NCI-H128 (cell line): ENCODE measurements around the gene PAPPA2.
"Not testable (repeated sequence)": the region's sequence is repeated elsewhere in the genome, so short reads cannot be mapped to it uniquely, and the experiment has no call there.

Experiments
- DNase-seq: peaks from one replicate; lab custom pipeline; 2025; ENCODE audit not compliant: unreplicated experiment; lab: John Stamatoyannopoulos, UW

PAPPA2 gene

DNA sequence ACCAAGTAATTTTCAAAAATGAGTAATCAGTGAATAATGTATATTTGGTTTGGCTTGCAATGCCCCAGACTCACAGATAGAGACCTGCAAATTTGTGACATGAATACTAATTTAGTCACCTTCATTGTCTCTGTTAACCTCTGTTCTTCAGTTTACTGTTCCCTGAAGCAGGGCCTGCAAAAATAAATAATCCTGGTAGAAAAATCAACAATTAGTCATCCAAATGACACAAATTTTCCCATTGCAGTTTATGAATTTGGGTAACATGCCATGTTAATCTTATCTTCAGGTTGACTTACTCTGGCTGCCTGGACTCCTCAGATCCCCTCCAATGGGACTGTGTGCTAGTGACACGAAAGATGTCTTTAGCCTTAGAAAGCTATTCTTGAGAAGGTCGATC is 289.5 kb downstream of the PAPPA2 start:
- DNase-seq = no peak

DNA sequence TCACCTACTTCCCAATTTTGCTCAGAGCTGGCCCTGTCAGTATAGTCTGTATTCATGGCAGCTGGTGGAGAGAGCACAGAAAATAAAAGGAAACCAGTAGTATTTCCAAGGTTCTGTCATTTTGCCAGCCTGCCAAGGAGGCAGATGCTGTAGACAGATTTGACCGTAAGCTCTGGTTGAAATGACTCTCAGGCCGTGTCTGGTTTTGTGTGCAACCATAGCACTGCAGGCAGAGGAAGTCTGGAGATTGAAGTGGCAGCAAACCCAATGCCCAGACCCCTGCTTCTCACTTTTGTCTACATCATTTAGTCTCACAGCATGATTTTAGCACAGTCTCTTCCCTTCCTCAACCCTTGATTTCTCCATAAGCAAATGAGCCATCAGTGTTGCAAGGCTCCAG is 291.7 kb downstream of the PAPPA2 start:
- DNase-seq = no peak

DNA sequence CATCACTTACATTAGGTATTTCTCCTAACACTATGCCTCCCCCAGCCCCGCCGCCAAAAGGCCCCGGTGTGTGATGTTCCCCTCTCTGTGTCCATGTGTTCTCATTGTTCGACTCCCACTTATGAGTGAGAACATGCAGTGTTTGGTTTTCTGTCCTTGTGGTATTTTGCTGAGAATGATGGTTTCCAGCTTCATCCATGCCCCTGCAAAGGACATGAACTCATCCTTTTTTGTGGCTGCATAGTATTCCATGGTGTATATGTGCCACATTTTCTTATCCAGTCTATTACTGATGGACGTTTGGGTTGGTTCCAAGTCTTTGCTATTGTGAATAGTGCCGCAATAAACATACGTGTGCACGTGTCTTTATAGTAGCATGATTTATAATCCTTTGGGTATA is 293.8 kb downstream of the PAPPA2 start:
- DNase-seq = not testable (repeated sequence)

GRCh38 chr1:176765608-176766007 is 302.6 kb downstream of the PAPPA2 start:
- no peak for DNase-seq

GRCh38 chr1:176766779-176767178 is 303.8 kb downstream of the PAPPA2 start:
- DNase-seq = no peak

DNA sequence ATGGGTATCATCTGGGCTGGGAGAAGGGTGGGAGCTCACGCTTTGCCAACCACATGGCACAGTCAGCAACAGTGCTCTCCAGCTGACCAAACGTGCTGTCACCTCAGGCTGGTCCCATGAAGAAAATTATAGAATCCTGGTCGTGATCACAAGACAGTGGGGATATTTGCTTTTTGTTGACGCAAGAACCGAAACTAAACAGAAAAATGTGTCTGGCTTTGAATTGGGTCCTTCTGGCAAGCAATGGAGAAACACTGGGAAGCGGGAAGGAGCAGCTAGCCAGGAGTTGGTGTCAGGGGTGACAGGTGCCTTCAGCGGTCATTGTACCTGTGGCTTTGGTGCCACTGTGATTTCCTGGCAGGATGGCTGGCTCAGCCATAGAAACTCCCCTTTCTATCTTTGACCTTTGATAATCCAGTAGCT is 304.8 kb downstream of the PAPPA2 start:
- DNase-seq = no peak

- DNase-seq = no peak
These were observed 305.6 kb downstream of the PAPPA2 start for GRCh38 chr1:176768532-176768931.

DNA sequence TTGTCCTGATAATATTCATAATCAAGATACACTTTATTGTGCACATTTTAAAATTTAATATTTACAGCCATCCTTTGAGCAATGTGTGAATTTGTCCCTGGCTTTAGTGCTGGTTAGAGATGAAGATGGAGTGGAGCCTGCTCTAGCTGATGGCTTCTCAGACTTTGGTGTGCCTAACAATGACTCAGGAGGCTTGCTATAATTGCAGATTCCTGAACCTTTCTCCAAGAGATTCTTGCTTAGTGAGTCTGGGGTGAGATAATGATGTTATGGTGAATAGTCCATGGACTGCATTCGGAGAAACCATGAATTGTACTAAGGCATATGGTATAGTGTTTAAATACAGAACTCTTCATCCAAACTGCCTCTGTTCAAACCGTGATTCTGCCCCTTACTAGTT is 307.1 kb downstream of the PAPPA2 start:
- no peak for DNase-seq

DNA sequence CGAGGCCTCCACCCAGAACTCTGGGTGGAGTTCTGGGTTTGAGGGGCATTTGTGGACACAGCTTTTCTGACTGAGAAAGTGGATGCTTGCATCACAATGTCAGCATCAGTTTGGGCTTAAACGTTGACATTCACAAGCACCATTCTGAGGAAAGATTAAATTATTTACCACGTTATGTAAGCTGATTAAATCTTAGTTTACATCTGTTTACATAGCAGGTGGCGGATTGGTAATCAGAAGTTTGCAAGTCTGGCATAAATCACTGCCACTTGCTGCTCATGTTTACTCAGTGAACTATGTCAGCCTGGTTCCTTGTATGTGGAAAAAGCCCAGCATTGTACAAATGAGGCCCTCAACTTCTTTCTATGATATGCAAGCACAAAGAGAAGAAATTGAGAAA is 310.1 kb downstream of the PAPPA2 start:
- DNase-seq = no peak

DNA sequence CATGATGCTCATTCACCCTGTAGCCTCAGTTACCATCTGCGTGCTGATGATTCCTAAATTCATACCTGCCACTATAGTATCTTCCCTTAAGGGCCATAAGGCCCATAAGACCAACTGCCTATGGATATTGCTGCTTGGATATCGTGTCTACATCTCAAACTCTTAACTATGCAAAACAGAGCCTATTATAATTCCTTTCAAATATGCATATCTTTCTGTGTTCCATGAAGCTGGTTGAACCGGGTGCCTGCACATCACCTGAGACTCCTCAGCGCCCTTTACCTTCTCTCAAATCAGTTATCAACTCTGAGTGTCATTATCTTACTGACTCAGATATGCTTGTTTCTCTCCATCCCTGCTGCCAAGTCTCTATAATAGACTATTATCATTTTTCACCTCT is 311.2 kb downstream of the PAPPA2 start:
- no peak for DNase-seq

DNA sequence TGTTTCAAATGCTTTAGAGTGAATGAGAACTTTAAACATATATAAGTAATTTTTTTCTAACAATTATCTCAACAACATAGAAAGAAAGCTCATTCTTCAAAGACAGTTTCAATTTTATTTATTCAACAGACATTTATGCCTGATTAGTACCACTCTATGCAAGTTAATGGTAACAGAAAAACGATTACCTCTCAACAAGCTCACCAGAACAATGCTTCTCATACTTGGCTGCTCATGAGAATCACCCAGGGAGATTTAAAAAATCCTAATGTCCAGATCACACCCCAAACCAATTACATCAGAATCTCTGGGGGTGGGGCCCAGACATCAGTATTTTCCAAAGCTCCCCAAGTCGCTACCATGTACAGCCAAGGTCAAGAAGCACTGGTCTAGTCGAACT is 312.4 kb downstream of the PAPPA2 start:
- DNase-seq = no peak

DNA sequence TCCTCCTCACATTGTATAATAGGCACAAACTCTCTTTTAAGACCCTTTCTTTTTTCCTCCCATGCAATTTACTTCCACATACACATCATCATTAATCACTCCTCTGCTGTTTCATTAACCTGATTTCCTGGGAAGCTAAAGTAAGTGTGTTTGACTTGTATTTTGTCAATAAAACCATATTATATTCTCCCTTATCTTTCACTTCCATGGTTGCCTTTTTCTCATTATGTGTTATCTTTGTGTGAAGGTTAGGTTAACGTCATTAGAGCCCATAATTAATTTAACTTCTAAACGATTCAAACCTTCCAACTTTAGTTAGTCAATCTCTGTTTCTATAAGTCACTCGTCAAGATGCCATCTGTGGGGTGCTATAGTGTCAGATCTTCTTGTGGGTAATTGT is 313.0 kb downstream of the PAPPA2 start:
- no peak for DNase-seq

- no peak for DNase-seq
These were observed 315.1 kb downstream of the PAPPA2 start for GRCh38 chr1:176778056-176778455.

- DNase-seq = no peak
These were observed 317.0 kb downstream of the PAPPA2 start for GRCh38 chr1:176779992-176780328.

DNA sequence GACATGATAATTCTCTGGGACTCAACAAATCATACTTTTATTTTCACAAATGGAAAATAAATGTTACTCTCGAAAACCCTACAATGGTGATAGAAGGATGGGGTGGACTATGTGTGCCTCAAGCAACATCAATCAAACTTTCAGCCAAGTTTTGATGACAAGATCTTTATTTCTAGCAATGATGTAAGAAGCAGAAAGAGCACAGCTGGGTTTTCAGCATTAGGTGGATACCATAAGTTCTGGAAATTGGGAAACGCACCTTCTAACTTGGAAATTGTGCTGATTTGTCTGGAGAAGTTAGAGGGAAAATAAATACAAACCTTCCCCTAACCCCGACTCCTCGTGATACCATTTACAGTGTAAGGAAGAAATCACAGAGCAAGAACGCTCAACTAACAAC is 320.3 kb downstream of the PAPPA2 start:
- DNase-seq = no peak

- DNase-seq = no peak
These were observed 322.1 kb downstream of the PAPPA2 start for GRCh38 chr1:176785056-176785455.

DNA sequence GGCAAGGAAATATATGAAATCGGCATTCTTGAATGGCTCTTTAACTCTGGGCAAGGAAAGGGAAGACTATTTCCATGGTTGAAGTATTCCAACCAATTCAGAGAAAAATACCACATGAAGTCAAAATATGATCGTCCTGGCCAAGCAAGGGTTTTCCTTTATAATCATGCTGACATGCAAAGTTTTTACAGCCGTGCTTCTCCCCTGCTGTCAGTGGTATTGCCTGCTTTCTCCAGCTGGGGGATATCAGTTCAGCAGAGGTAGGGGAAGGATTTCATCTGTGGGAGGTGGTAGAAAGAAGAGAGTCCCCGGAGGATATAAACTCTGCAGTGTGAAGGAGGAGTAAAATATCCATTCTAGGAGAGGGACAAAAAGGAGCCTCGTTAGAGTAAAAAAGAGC is 322.8 kb downstream of the PAPPA2 start:
- DNase-seq = no peak

DNA sequence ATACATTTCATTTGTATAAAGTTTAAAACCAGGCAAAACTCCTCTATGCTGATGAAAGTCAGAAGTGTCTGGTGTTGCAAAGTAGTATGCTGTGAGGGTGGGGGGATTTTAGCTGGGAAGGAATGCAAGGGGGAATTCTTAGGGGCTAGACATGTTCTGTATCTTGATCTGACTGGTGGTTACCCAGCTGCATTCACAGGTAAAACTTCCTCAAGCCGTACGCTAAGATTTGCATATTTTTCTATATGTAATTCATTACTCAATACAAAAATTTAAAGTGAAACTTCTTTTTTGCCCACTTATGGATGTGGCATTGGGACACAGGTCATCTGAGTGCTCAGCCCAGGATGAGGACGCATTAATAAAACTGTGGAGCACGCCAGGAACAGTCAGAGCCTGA is 323.3 kb downstream of the PAPPA2 start:
- no peak for DNase-seq

DNA sequence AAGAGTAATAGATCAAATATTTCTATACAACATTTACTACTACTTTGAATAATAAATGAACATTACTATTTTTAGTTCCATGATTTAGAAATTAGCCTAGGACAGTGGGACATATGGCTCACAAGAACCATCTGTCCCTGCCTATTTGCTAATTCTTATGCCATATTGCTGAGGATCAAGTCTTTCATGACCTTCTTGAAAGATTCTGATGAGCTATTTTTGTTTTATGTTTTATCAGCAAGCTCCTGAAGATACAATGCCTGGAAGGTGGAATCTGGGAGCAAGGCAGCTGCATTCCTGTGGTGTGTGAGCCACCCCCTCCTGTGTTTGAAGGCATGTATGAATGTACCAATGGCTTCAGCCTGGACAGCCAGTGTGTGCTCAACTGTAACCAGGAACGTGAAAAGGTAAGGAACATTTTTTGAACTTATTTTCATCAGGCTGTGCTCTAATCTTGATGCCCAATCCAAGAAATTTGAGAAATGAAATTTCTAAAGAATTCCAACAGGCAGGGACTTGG is 326.7 kb downstream of the PAPPA2 start:
- no peak for DNase-seq

DNA sequence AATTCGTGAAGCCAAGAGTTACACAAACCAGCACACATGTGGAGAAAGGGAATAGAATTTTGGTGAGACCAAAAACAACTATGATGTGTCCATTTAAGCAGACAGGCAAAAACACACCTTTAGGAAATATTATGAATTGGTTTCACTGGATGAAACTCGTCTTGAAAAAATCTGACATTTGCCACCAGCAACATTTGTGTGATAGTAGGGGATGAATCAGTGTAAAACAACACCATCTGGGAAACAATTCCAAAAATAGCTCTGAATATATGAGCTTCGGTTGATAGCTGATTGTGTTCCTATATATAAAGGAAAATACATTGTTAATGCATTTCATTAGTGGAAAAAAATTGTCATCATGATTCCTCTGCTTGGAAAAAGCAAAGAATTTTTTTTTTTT is 327.8 kb downstream of the PAPPA2 start:
- no peak for DNase-seq

DNA sequence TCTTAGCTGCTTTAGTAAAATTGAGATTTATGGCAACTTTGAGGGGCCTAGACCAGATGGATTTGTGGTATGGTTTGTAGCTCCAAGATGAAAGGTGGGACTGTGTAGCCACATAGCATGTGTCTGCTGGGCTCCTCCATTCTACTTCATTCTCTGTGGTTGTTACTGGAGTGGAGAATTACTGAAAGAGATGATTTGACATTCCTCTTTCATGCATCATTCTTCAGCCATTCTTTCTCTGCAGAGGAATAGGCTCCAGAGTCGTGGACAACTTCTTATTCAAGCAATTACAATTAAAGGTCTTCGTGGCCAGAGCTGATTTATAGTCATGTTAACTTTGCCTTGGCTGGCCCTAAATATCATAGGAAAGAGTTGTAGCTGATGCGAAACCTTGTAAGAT is 328.9 kb downstream of the PAPPA2 start:
- no peak for DNase-seq

GRCh38 chr1:176794897-176795508 is 332.0 kb downstream of the PAPPA2 start:
- no peak for DNase-seq

DNA sequence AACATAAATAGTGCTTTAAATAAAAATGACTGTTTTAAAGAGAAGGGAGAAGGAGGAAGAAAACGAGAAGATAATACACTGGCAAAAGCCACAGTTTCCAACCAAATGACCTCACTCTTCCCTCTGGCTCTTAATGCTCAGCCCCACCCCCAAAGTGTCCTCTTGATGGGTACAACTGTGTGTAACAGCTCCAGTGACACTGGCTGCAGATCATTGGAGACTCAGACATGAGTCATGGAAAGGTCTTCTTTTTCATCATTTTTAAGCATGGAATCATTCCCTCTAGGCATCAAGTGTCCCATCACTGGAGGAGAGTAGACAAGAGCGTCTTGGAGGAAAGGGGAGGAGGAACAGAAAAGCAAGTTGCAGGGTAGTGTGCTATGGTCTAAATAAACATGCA is 333.0 kb downstream of the PAPPA2 start:
- DNase-seq = no peak

- no peak for DNase-seq
These were observed 333.6 kb downstream of the PAPPA2 start for GRCh38 chr1:176796583-176796982.
